Osteoblast (primary cell): Measurements from ENCODE around the gene CD109. TPM values are rescaled to one million over a fixed set of nuclear protein-coding genes. Genes with fewer than 3 reads are reported as not detected.

Experiments
- DNase-seq: peaks from one replicate; pipeline ENCODE4 v3.0.0; 2011; ENCODE audit warnings: low spot score, mixed read lengths; ENCODE audit not compliant: insufficient read length; ENCODE audit errors: missing footprints
- H2AFZ ChIP-seq: 2 replicates; pipeline ENCODE4 v1.6.0; 2011; ENCODE audit warnings: mild to moderate bottlenecking, low read length
- H3K27ac ChIP-seq: 2 replicates; pipeline ENCODE4 v1.5.1; 2011; ENCODE audit warnings: mild to moderate bottlenecking, low read depth, low read length, moderate library complexity
- H3K27me3 ChIP-seq: 2 replicates; pipeline ENCODE4 v1.6.0; 2012; ENCODE audit warnings: mild to moderate bottlenecking, control low read depth, inconsistent platforms, low read length, moderate library complexity; ENCODE audit not compliant: insufficient read depth
- H3K36me3 ChIP-seq: 2 replicates; pipeline ENCODE4 v1.5.1; 2011; ENCODE audit warnings: mild to moderate bottlenecking, low read length, control low read depth, moderate library complexity; ENCODE audit not compliant: insufficient read depth
- H3K4me1 ChIP-seq: 2 replicates; pipeline ENCODE4 v1.5.1; 2011; ENCODE audit warnings: mild to moderate bottlenecking, low read length, control low read depth, moderate library complexity; ENCODE audit not compliant: insufficient read depth
- H3K4me2 ChIP-seq: 2 replicates; pipeline ENCODE4 v1.6.0; 2011; ENCODE audit warnings: mild to moderate bottlenecking, low read length; ENCODE audit not compliant: insufficient read depth
- H3K4me3 ChIP-seq: fragments of 200-600 bp; sonication (generic); 3 replicates; pipeline ENCODE4 v1.5.1; 2012; ENCODE audit warnings: mild to moderate bottlenecking, low read length, inconsistent platforms; ENCODE audit not compliant: insufficient read depth
- H3K79me2 ChIP-seq: 2 replicates; pipeline ENCODE4 v1.6.0; 2012; ENCODE audit warnings: mild to moderate bottlenecking, low read length, control low read depth, inconsistent platforms; ENCODE audit not compliant: insufficient read depth
- H3K9me3 ChIP-seq: 2 replicates; pipeline ENCODE4 v1.5.1; 2011; ENCODE audit warnings: low read depth, low read length, control low read depth
- H4K20me1 ChIP-seq: 2 replicates; pipeline ENCODE4 v1.6.0; 2012; ENCODE audit warnings: mild to moderate bottlenecking, low read length, control low read depth; ENCODE audit not compliant: insufficient read depth
- CTCF ChIP-seq: IDR thresholded peaks from 2 replicates; pipeline ENCODE4 v1.5.1; 2011; ENCODE audit warnings: mild to moderate bottlenecking, low read depth, low read length, moderate library complexity; ENCODE audit errors: extremely low read depth
- total RNA-seq: library from RNA; depleted of rRNA; stranded (reverse); fragments of >200 nt; gene quantifications from 2 replicates; pipeline ENCODE4 v1.2.3, GENCODE V29; 2012

The CD109 gene
- total RNA-seq, 1 donor: 93.4 TPM

GRCh38 chr6:73779943-73780342 lies 83.9 kb downstream of the CD109 start:
- peaks cover under 1% of the 10 kb centered on the region for H3K4me1 ChIP-seq
- DNase-seq: no peak
- no peak overlapping the region for H2AFZ ChIP-seq
- no peaks in the 10 kb centered on the region for H3K9me3 ChIP-seq
- H3K27me3 ChIP-seq: no peaks in the 10 kb centered on the region
- H3K27ac ChIP-seq: no peak overlapping the region
- TF ChIP-seq CTCF: no peak
- H3K4me3 ChIP-seq: no peak overlapping the region
- no peaks in the 10 kb centered on the region for H4K20me1 ChIP-seq
- H3K4me2 ChIP-seq: no peak overlapping the region
- H3K36me3 ChIP-seq: no peaks in the 10 kb centered on the region
- peaks cover 3% of the 10 kb centered on the region for H3K79me2 ChIP-seq

GRCh38 chr6:73782911-73783310 lies 86.9 kb downstream of the CD109 start:
- no peak for TF ChIP-seq CTCF
- DNase-seq: no peak

GRCh38 chr6:73784726-73785505 lies 88.9 kb downstream of the CD109 start:
- no peaks in the 10 kb centered on the region for H3K9me3 ChIP-seq
- H3K27ac ChIP-seq: no peak overlapping the region
- no peak for TF ChIP-seq CTCF
- H3K27me3 ChIP-seq: no peaks in the 10 kb centered on the region
- H2AFZ ChIP-seq: no peak overlapping the region
- H3K36me3 ChIP-seq: peaks cover 2% of the 10 kb centered on the region
- no peak overlapping the region for H3K4me3 ChIP-seq
- peaks cover 6% of the 10 kb centered on the region for H3K4me1 ChIP-seq
- no peaks in the 10 kb centered on the region for H3K79me2 ChIP-seq
- H4K20me1 ChIP-seq: no peaks in the 10 kb centered on the region
- no peak overlapping the region for H3K4me2 ChIP-seq
- no peak for DNase-seq

More at GRCh38 chr6:73782911-73783310, 86.9 kb downstream of the CD109 start:
- H3K79me2 ChIP-seq: peaks cover 3% of the 10 kb centered on the region
- peaks cover 2% of the 10 kb centered on the region for H3K36me3 ChIP-seq
- H2AFZ ChIP-seq: no peak overlapping the region
- H3K4me2 ChIP-seq: no peak overlapping the region
- H3K4me1 ChIP-seq: no peaks in the 10 kb centered on the region
- H3K27me3 ChIP-seq: no peaks in the 10 kb centered on the region
- no peaks in the 10 kb centered on the region for H4K20me1 ChIP-seq
- H3K4me3 ChIP-seq: no peak overlapping the region
- no peaks in the 10 kb centered on the region for H3K9me3 ChIP-seq
- H3K27ac ChIP-seq: no peak overlapping the region

GRCh38 chr6:73790574-73790973 lies 94.6 kb downstream of the CD109 start:
- Histone ChIP-seq H3K27ac (no peak overlapping the region), H4K20me1 (no peaks in the 10 kb centered on the region), H3K9me3 (no peaks in the 10 kb centered on the region), H2AFZ (no peak overlapping the region), H3K36me3 (peaks cover 15% of the 10 kb centered on the region), H3K79me2 (no peaks in the 10 kb centered on the region), H3K4me1 (peaks cover 6% of the 10 kb centered on the region), H3K4me2 (no peak overlapping the region), H3K4me3 (no peak overlapping the region), H3K27me3 (no peaks in the 10 kb centered on the region)
- DNase-seq: no peak
- TF ChIP-seq CTCF: no peak
